ENCODE data around the gene ZEB2. TPM values are rescaled to one million over a fixed set of nuclear protein-coding genes. Genes with fewer than 3 reads are reported as not detected.

The ZEB2 gene
- total and polyA plus RNA-seq, 2 of the 13 experiments (the other 11 are each of a cell fraction or from before 2014, with no cell fraction given): 0.07 TPM; not detected in 1

GRCh38 chr2:144447535-144447934 is 72.4 kb downstream of the ZEB2 start:
- H3K27ac ChIP-seq (ENCODE audit: extremely low read length, insufficient read depth, low read length): no peak overlapping the region
- H3K36me3 ChIP-seq (replicated peaks in 1 of 2; ENCODE audit: control insufficient read depth in 1 of 2, insufficient read depth in 2 of 2, low read length in 2 of 2): no peaks in the 10 kb centered on the region
- DNase-seq (ENCODE audit: low spot score) (no peak), ATAC-seq (no peak), FAIRE-seq (no peak)
- no TSS peak for BruUV-seq (replicated peaks)
- intact Hi-C loops (cut with micrococcal nuclease; ENCODE audit: unreplicated experiment) (no loop called here), in situ Hi-C loops (cut with HindIII; ENCODE audit: extremely low pct_ligation_motif_present, low pct_unique_long_range_greater_than_20kb) (no loop called here)
- no peak overlapping the region for H3K4me2 ChIP-seq (ENCODE audit: low read depth, low read length)
- no peak for TF ChIP-seq ZFX (CRISPR knock-in tag; IDR thresholded peaks at IDR 0.05; ENCODE audit: low read depth)
- TF ChIP-seq ATF7-NPFF (CRISPR knock-in tag; IDR thresholded peaks at IDR 0.05; ENCODE audit: low read depth): no peak
- no peak for TF ChIP-seq FOXC1 (CRISPR knock-in tag; IDR thresholded peaks at IDR 0.05; ENCODE audit: borderline replicate concordance)
- no peak for TF ChIP-seq ZSCAN25 (CRISPR knock-in tag; IDR thresholded peaks at IDR 0.05)
- TF ChIP-seq DNMT3B (CRISPR knock-in tag; conservative IDR thresholded peaks at IDR 0.05): no peak
- TF ChIP-seq SNAI1 (CRISPR knock-in tag; IDR thresholded peaks at IDR 0.05; ENCODE audit: borderline replicate concordance): no peak
- no peak for TF ChIP-seq SALL1 (CRISPR knock-in tag; IDR thresholded peaks at IDR 0.05)
- TF ChIP-seq ZNF24 (IDR thresholded peaks at IDR 0.05): no peak
- 24% methylated on average over 4 of the region's 4 CpGs for WGBS (ENCODE audit: low lambda C conversion rate)
- ChIA-PET POLR2A (no interaction called here), CTCF (ENCODE audit: low intra/inter-chr PET ratio, low total read pairs) (no interaction called here)
- no peak overlapping the region for H3K9ac ChIP-seq (ENCODE audit: insufficient read depth, low read depth, low read length)
- H3K79me2 ChIP-seq (ENCODE audit: insufficient read depth, low read length): no peaks in the 10 kb centered on the region
- no peaks in the 10 kb centered on the region for H3K9me3 ChIP-seq (ENCODE audit: low read length)
- no peaks in the 10 kb centered on the region for H4K20me1 ChIP-seq (ENCODE audit: insufficient read depth, low read length)
- peaks cover 0 to 11% of the 10 kb centered on the region in 2 experiments; a peak in 2 of 5 replicates for H3K27me3 ChIP-seq (ENCODE audit: control insufficient read depth in 1 of 2, insufficient read depth in 2 of 2, low read length in 2 of 2)
- H2AFZ ChIP-seq (ENCODE audit: low read length): no peak overlapping the region
- no peak overlapping the region for H3K4me3 ChIP-seq (replicated peaks in 1 of 3; ENCODE audit: insufficient read depth in 1 of 3, low read depth in 2 of 3, low read length in 3 of 3)
- no peaks in the 10 kb centered on the region for H3K4me1 ChIP-seq (ENCODE audit: insufficient read depth, low read length)

GRCh38 chr2:144446136-144446535 is 73.8 kb downstream of the ZEB2 start:
- BruUV-seq (replicated peaks): no TSS peak
- no peaks in the 10 kb centered on the region for H3K36me3 ChIP-seq (replicated peaks in 1 of 2; ENCODE audit: control insufficient read depth in 1 of 2, insufficient read depth in 2 of 2, low read length in 2 of 2)
- H3K9me3 ChIP-seq (ENCODE audit: low read length): no peaks in the 10 kb centered on the region
- POLR2A ChIA-PET: no interaction called here
- H3K27ac ChIP-seq (ENCODE audit: extremely low read length, insufficient read depth, low read length): no peak overlapping the region
- 3% methylated on average over 3 of the region's 3 CpGs for WGBS (ENCODE audit: low lambda C conversion rate)
- TF ChIP-seq PLRG1 (conservative IDR thresholded peaks at IDR 0.05): 0 out of 2 replicates have a peak, but pooled peaks have one; percentile 18
- TF ChIP-seq ZBTB46 (CRISPR knock-in tag; IDR thresholded peaks at IDR 0.05; ENCODE audit: borderline replicate concordance): no peak
- no peak overlapping the region for H3K9ac ChIP-seq (ENCODE audit: insufficient read depth, low read depth, low read length)
- intact Hi-C loops (cut with micrococcal nuclease; ENCODE audit: unreplicated experiment): no loop called here
- DNase-seq (ENCODE audit: low spot score): no peak
- no peaks in the 10 kb centered on the region for H3K79me2 ChIP-seq (ENCODE audit: insufficient read depth, low read length)
- in situ Hi-C loops (cut with HindIII; ENCODE audit: extremely low pct_ligation_motif_present, low pct_unique_long_range_greater_than_20kb): no loop called here
- no peak for ATAC-seq
- H3K27me3 ChIP-seq (ENCODE audit: control insufficient read depth in 1 of 2, insufficient read depth in 2 of 2, low read length in 2 of 2): peaks cover 0 to 5% of the 10 kb centered on the region in 2 experiments; a peak in 1 of 5 replicates
- H2AFZ ChIP-seq (ENCODE audit: low read length): no peak overlapping the region
- no peak for FAIRE-seq
- no peak overlapping the region for H3K4me2 ChIP-seq (ENCODE audit: low read depth, low read length)
- H4K20me1 ChIP-seq (ENCODE audit: insufficient read depth, low read length): no peaks in the 10 kb centered on the region
- no peaks in the 10 kb centered on the region for H3K4me1 ChIP-seq (ENCODE audit: insufficient read depth, low read length)
- H3K4me3 ChIP-seq (replicated peaks in 1 of 3; ENCODE audit: insufficient read depth in 1 of 3, low read depth in 2 of 3, low read length in 3 of 3): no peak overlapping the region
- CTCF ChIA-PET (ENCODE audit: low intra/inter-chr PET ratio, low total read pairs): no interaction called here

All from HepG2 (cell line).